HL-60 (cell line): ENCODE data around the gene SLC25A47.
"Not testable (repeated sequence)": the region's sequence is repeated elsewhere in the genome, so short reads cannot be mapped to it uniquely, and the experiment has no call there.

Experiments used
- CTCF ChIP-seq: IDR thresholded peaks from one replicate; pipeline ENCODE4 v1.5.1; 2011; ENCODE audit warnings: low read length, control low read depth, inconsistent platforms; ENCODE audit not compliant: insufficient read depth
- POLR2AphosphoS5 ChIP-seq: IDR thresholded peaks from 2 replicates; pipeline ENCODE4 v1.6.1; 2012; ENCODE audit warnings: low read depth
- TF ChIP-seq, protein P1 (sequence below): IDR thresholded peaks from 2 replicates; pipeline ENCODE4 v1.6.1; 2012; ENCODE audit warnings: low read depth; ENCODE audit not compliant: insufficient replicate concordance

DNA sequence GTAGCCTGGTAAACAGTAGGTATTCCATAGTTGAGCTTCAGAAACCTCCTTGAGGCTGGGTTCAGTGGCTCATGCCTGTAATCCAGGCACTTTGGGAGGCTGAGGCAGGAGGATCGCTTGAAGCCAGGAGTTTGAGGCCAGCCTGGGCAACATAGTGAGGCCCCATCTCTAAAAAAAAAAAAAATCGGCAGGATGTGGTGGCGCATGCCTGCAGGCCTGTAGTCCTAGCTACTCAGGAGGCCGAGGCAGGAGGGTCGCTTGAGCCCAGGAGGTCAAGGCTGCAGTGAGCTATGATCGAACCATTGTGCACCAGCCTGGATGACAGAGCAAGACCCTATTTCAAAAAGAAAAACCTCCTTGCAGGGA is 14.7 kb upstream of the SLC25A47 start:
- TF ChIP-seq CTCF, POLR2AphosphoS5: not testable (repeated sequence)
- TF ChIP-seq, protein P1, sequence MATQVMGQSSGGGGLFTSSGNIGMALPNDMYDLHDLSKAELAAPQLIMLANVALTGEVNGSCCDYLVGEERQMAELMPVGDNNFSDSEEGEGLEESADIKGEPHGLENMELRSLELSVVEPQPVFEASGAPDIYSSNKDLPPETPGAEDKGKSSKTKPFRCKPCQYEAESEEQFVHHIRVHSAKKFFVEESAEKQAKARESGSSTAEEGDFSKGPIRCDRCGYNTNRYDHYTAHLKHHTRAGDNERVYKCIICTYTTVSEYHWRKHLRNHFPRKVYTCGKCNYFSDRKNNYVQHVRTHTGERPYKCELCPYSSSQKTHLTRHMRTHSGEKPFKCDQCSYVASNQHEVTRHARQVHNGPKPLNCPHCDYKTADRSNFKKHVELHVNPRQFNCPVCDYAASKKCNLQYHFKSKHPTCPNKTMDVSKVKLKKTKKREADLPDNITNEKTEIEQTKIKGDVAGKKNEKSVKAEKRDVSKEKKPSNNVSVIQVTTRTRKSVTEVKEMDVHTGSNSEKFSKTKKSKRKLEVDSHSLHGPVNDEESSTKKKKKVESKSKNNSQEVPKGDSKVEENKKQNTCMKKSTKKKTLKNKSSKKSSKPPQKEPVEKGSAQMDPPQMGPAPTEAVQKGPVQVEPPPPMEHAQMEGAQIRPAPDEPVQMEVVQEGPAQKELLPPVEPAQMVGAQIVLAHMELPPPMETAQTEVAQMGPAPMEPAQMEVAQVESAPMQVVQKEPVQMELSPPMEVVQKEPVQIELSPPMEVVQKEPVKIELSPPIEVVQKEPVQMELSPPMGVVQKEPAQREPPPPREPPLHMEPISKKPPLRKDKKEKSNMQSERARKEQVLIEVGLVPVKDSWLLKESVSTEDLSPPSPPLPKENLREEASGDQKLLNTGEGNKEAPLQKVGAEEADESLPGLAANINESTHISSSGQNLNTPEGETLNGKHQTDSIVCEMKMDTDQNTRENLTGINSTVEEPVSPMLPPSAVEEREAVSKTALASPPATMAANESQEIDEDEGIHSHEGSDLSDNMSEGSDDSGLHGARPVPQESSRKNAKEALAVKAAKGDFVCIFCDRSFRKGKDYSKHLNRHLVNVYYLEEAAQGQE, result not testable (repeated sequence)
